ENCODE measurements around the gene FBP1. TPM values are rescaled to one million over a fixed set of nuclear protein-coding genes. Genes with fewer than 3 reads are reported as not detected.

FBP1 gene
- total and polyA plus RNA-seq, 5 experiments from 2014 or later = 5.2 to 22.1 (median 6.8) TPM

- DNase-seq = peak; percentile 12 to 74 (median 44)
- Mint-ChIP-seq H3K27ac (peak overlapping the region; percentile 38 to 93 (median 86)), H3K27me3 (peaks cover 0 to 10% (median 0%) of the 10 kb centered on the region in 5 donors), H3K36me3 (no peaks in the 10 kb centered on the region), H3K4me3 (peak overlapping the region; percentile 85 to 98 (median 92)), H3K4me1 (peaks cover 3 to 9% (median 4%) of the 10 kb centered on the region in 4 donors), H3K9me3 (no peaks in the 10 kb centered on the region)
- POLR2A ChIA-PET = interaction anchor here (0.6 to 2.3 kb wide), 11 partner anchors 10 to 1999 kb away, joined by 3 to 16 read pairs (median 3); partner anchors contain the start of genes AOPEP and IPPK
- ATAC-seq = peak; percentile 90
Measured at GRCh38 chr9:94668928-94669729, 29.8 kb upstream of the FBP1 start.

- ATAC-seq = no peak
- POLR2A ChIA-PET = interaction anchor here (0.7 to 2.3 kb wide), 7 partner anchors 10 to 1998 kb away, joined by 3 to 16 read pairs (median 3); partner anchors contain the start of gene IPPK
- H3K36me3 Mint-ChIP-seq = no peaks in the 10 kb centered on the region
Measured at GRCh38 chr9:94668418-94668927, 29.2 kb upstream of the FBP1 start.

GRCh38 chr9:94666364-94667099 lies 27.2 kb upstream of the FBP1 start:
- POLR2A ChIA-PET = no interaction called here
- Mint-ChIP-seq H3K36me3 (no peaks in the 10 kb centered on the region), H3K4me1 (peaks cover 3 to 9% (median 4%) of the 10 kb centered on the region in 4 donors), H3K27me3 (peaks cover 0 to 18% (median 2%) of the 10 kb centered on the region in 5 donors), H3K9me3 (no peaks in the 10 kb centered on the region), H3K4me3 (no peak overlapping the region), H3K27ac (no peak overlapping the region)
- DNase-seq (no peak), ATAC-seq (no peak)

More at GRCh38 chr9:94668418-94668927, 29.2 kb upstream of the FBP1 start:
- Mint-ChIP-seq H3K4me1 (peaks cover 3 to 9% (median 4%) of the 10 kb centered on the region in 4 donors), H3K27ac (peak overlapping the region in 4 of 10 donors; percentile 38 to 93 (median 72)), H3K27me3 (peaks cover 0 to 17% (median 0%) of the 10 kb centered on the region in 5 donors), H3K9me3 (no peaks in the 10 kb centered on the region), H3K4me3 (peak overlapping the region in 7 of 10 donors; percentile 25 to 95 (median 92))
- DNase-seq = no peak

GRCh38 chr9:94665613-94666012 lies 26.3 kb upstream of the FBP1 start:
- Mint-ChIP-seq H3K4me3 (no peak overlapping the region), H3K36me3 (no peaks in the 10 kb centered on the region), H3K4me1 (peaks cover 3 to 9% (median 5%) of the 10 kb centered on the region in 4 donors), H3K27ac (peak overlapping the region in 1 of 10 donors; percentile 15), H3K27me3 (peaks cover 0 to 18% (median 2%) of the 10 kb centered on the region in 5 donors), H3K9me3 (no peaks in the 10 kb centered on the region)
- DNase-seq = no peak
- no peak for ATAC-seq
- POLR2A ChIA-PET = no interaction called here

- Mint-ChIP-seq H3K4me1 (peaks cover 3 to 6% (median 6%) of the 10 kb centered on the region in 4 donors), H3K36me3 (no peaks in the 10 kb centered on the region), H3K4me3 (no peak overlapping the region), H3K9me3 (no peaks in the 10 kb centered on the region), H3K27ac (no peak overlapping the region), H3K27me3 (peaks cover 0 to 18% (median 5%) of the 10 kb centered on the region in 5 donors)
- DNase-seq = no peak
- no peak for ATAC-seq
- POLR2A ChIA-PET = no interaction called here
Measured at GRCh38 chr9:94664801-94665200, 25.5 kb upstream of the FBP1 start.

- POLR2A ChIA-PET = no interaction called here
- ATAC-seq (no peak), DNase-seq (peak in 1 of 10 donors; percentile 9)
- Mint-ChIP-seq H3K27me3 (peaks cover 0 to 18% (median 5%) of the 10 kb centered on the region in 5 donors), H3K9me3 (no peaks in the 10 kb centered on the region), H3K4me3 (no peak overlapping the region), H3K36me3 (no peaks in the 10 kb centered on the region), H3K4me1 (peaks cover 0 to 4% (median under 1%) of the 10 kb centered on the region in 4 donors), H3K27ac (peak overlapping the region in 1 of 10 donors; percentile 43)
Measured at GRCh38 chr9:94663640-94664039, 24.3 kb upstream of the FBP1 start.

- Mint-ChIP-seq H3K36me3 (no peaks in the 10 kb centered on the region), H3K4me1 (peaks cover 0 to 2% (median 0%) of the 10 kb centered on the region in 4 donors), H3K9me3 (no peaks in the 10 kb centered on the region), H3K27ac (peak overlapping the region in 1 of 10 donors; percentile 51), H3K4me3 (no peak overlapping the region), H3K27me3 (peaks cover 0 to 18% (median 5%) of the 10 kb centered on the region in 5 donors)
- POLR2A ChIA-PET = no interaction called here
- no peak for DNase-seq
- no peak for ATAC-seq
Measured at GRCh38 chr9:94663140-94663539, 23.8 kb upstream of the FBP1 start.

- H3K4me3 Mint-ChIP-seq = peak overlapping the region in 5 of 10 donors; percentile 24 to 86 (median 81)
- H3K27ac Mint-ChIP-seq = peak overlapping the region in 6 of 10 donors; percentile 81 to 93 (median 86)
Measured at GRCh38 chr9:94657021-94657725, 17.9 kb upstream of the FBP1 start.

GRCh38 chr9:94656200-94656599 lies 16.9 kb upstream of the FBP1 start:
- peaks cover 12 to 32% (median 22%) of the 10 kb centered on the region in 4 donors for H3K4me1 Mint-ChIP-seq
- DNase-seq (peak in 9 of 10 donors; percentile 17 to 70 (median 41)), ATAC-seq (peak; percentile 99)
- peak overlapping the region; percentile 78 to 96 (median 92) for H3K27ac Mint-ChIP-seq
- no peaks in the 10 kb centered on the region for H3K36me3 Mint-ChIP-seq
- peak overlapping the region; percentile 69 to 87 (median 82) for H3K4me3 Mint-ChIP-seq
- peaks cover 0 to 16% (median 2%) of the 10 kb centered on the region in 5 donors for H3K27me3 Mint-ChIP-seq
- POLR2A ChIA-PET = interaction anchor here (1.0 to 2.3 kb wide), 6 partner anchors 13 to 1561 kb away, joined by 3 to 16 read pairs (median 4); partner anchors contain the start of gene FBP1
- no peaks in the 10 kb centered on the region for H3K9me3 Mint-ChIP-seq

More at GRCh38 chr9:94657021-94657725, 17.9 kb upstream of the FBP1 start:
- peaks cover 12 to 28% (median 22%) of the 10 kb centered on the region in 4 donors for H3K4me1 Mint-ChIP-seq
- no peaks in the 10 kb centered on the region for H3K9me3 Mint-ChIP-seq
- peaks cover 0 to 11% (median 2%) of the 10 kb centered on the region in 5 donors for H3K27me3 Mint-ChIP-seq
- no peaks in the 10 kb centered on the region for H3K36me3 Mint-ChIP-seq
- DNase-seq = no peak
- ATAC-seq = no peak
- POLR2A ChIA-PET = interaction anchor here (1.2 to 2.3 kb wide), 2 partner anchors 12 to 1560 kb away, joined by 3 to 16 read pairs; no protein-coding TSS in a partner anchor

- ATAC-seq = peak; percentile 36 to 43
- peaks cover 12 to 32% (median 22%) of the 10 kb centered on the region in 4 donors for H3K4me1 Mint-ChIP-seq
- H3K9me3 Mint-ChIP-seq = no peaks in the 10 kb centered on the region
- peak overlapping the region; percentile 78 to 96 (median 92) for H3K27ac Mint-ChIP-seq
- POLR2A ChIA-PET = interaction anchor here (1.0 to 1.9 kb wide), 5 partner anchors 14 to 1562 kb away, joined by 3 to 6 read pairs (median 4); partner anchors contain the start of gene FBP1
- H3K36me3 Mint-ChIP-seq = no peaks in the 10 kb centered on the region
- H3K4me3 Mint-ChIP-seq = peak overlapping the region; percentile 69 to 87 (median 82)
- H3K27me3 Mint-ChIP-seq = peaks cover 0 to 16% (median 2%) of the 10 kb centered on the region in 5 donors
- DNase-seq = peak in 1 of 10 donors; percentile 13
Measured at GRCh38 chr9:94655739-94656138, 16.4 kb upstream of the FBP1 start.

GRCh38 chr9:94654165-94654894 lies 15.0 kb upstream of the FBP1 start:
- H3K4me3 Mint-ChIP-seq = peak overlapping the region in 1 of 10 donors; percentile 21
- H3K27me3 Mint-ChIP-seq = peaks cover 0 to 16% (median 0%) of the 10 kb centered on the region in 5 donors
- H3K4me1 Mint-ChIP-seq = peaks cover 9 to 32% (median 22%) of the 10 kb centered on the region in 4 donors
- H3K36me3 Mint-ChIP-seq = no peaks in the 10 kb centered on the region
- no peaks in the 10 kb centered on the region for H3K9me3 Mint-ChIP-seq
- no peak for DNase-seq
- no peak for ATAC-seq
- H3K27ac Mint-ChIP-seq = peak overlapping the region in 2 of 10 donors; percentile 4 to 6
- POLR2A ChIA-PET = no interaction called here
